WI38 (cell line): Measurements from ENCODE around the gene DHCR24.

Experiments
- H3K4me3 ChIP-seq: 2 replicates; pipeline ENCODE4 v1.5.1; 2011; ENCODE audit warnings: low read depth, mild to moderate bottlenecking, control low read depth, low read length
- CTCF ChIP-seq: IDR thresholded peaks from 2 replicates; pipeline ENCODE4 v1.5.1; 2012; ENCODE audit warnings: low read depth, mild to moderate bottlenecking, control low read depth, low read length

DHCR24 gene

GRCh38 chr1:54813485-54814125, 73.4 kb downstream of the DHCR24 start:
- no peak overlapping the region for H3K4me3 ChIP-seq
- TF ChIP-seq CTCF = no peak

GRCh38 chr1:54812801-54813484, 74.1 kb downstream of the DHCR24 start:
- no peak for TF ChIP-seq CTCF
- H3K4me3 ChIP-seq = no peak overlapping the region

- H3K4me3 ChIP-seq = no peak overlapping the region
- no peak for TF ChIP-seq CTCF
Observed at GRCh38 chr1:54811739-54812655, 75.0 kb downstream of the DHCR24 start.

GRCh38 chr1:54811066-54811465, 75.9 kb downstream of the DHCR24 start:
- no peak overlapping the region for H3K4me3 ChIP-seq
- TF ChIP-seq CTCF = no peak

GRCh38 chr1:54810153-54810942, 76.6 kb downstream of the DHCR24 start:
- no peak overlapping the region for H3K4me3 ChIP-seq
- TF ChIP-seq CTCF = peak; percentile 77

GRCh38 chr1:54809496-54810074, 77.4 kb downstream of the DHCR24 start:
- no peak for TF ChIP-seq CTCF
- H3K4me3 ChIP-seq = no peak overlapping the region
